GM12878 (cell line): ENCODE data around the gene TMSB10. TPM values are rescaled to one million over a fixed set of nuclear protein-coding genes. Genes with fewer than 3 reads are reported as not detected.

ENCODE experiments used
- ATAC-seq: fragments of 200-7000 bp; cut with Tn5 transposase; 3 replicates; pipeline ENCODE4 v1.9.1; 2020; ENCODE audit warnings: mild to moderate bottlenecking, moderate library complexity
- BruUV-seq: library from RNA; stranded (reverse); fragments of 400-500 nt; replicated peaks from 2 replicates; lab custom pipeline; 2021; lab: Mats Ljungman, UMichigan
- CTCF ChIA-PET: fragments of 300-600 bp; sonication (Branson Sonifier 250); formaldehyde crosslinking; extraction: SDS; loops from one replicate; lab custom pipeline; 2021; ENCODE audit warnings: inconsistent platforms; lab: Yijun Ruan, JAX
- POLR2A ChIA-PET: fragments of 350-600 bp; formaldehyde crosslinking; extraction: SDS; loops from one replicate; lab custom pipeline; 2021; ENCODE audit warnings: inconsistent platforms; lab: Charles Lee
- RAD21 ChIA-PET: fragments of 300-600 bp; sonication (Branson Sonifier 250); formaldehyde crosslinking; loops from one replicate; lab custom pipeline; 2023; ENCODE audit warnings: antibody characterized with exemption; ENCODE audit not compliant: unreplicated experiment; lab: Charles Lee
- SMC1A ChIA-PET: fragments of 300-600 bp; sonication (Branson Sonifier 250); formaldehyde crosslinking; loops from one replicate; lab custom pipeline; 2023; ENCODE audit not compliant: unreplicated experiment, uncharacterized antibody; lab: Charles Lee
- DNase-seq: peaks from one replicate; pipeline ENCODE4 v3.0.0-alpha.2; 2011; ENCODE audit warnings: low read depth, low spot score
- FAIRE-seq: peaks from 3 replicates; lab custom pipeline; 2011; peaks lifted over from hg19 to GRCh38; lab: Jason Lieb, UNC
- H2AFZ ChIP-seq: 2 replicates; pipeline ENCODE4 v1.6.0; 2011; ENCODE audit warnings: low read depth, low read length, control low read depth; ENCODE audit not compliant: control insufficient read depth
- H3K27ac ChIP-seq: 2 replicates; pipeline ENCODE4 v1.5.1; 2011; ENCODE audit warnings: control low read depth; ENCODE audit not compliant: control insufficient read depth, insufficient read depth
- H3K27me3 ChIP-seq, 2 experiments: replicated peaks in 1 of 2; 2 replicates each; pipeline versions ENCODE4 v1.6.0 to v1.6.1; 2011; ENCODE audit warnings: low read length in 1 of 2; ENCODE audit not compliant: control insufficient read depth in 2 of 2, insufficient read depth in 2 of 2
- H3K36me3 ChIP-seq, 2 experiments: 2 replicates each; pipeline ENCODE4 v1.5.1; 2011; ENCODE audit warnings: low read length in 1 of 2; ENCODE audit not compliant: control insufficient read depth in 2 of 2, insufficient read depth in 2 of 2
- H3K4me1 ChIP-seq: 2 replicates; pipeline ENCODE4 v1.6.1; 2011; ENCODE audit warnings: mild to moderate bottlenecking, low read length, moderate library complexity, mixed read lengths; ENCODE audit not compliant: control insufficient read depth, insufficient read depth
- H3K4me2 ChIP-seq: 2 replicates; pipeline ENCODE4 v1.6.0; 2011; ENCODE audit warnings: control low read depth; ENCODE audit not compliant: control insufficient read depth, insufficient read depth
- H3K4me3 ChIP-seq: fragments of 200-600 bp; sonication (generic); 2 replicates; pipeline ENCODE4 v1.5.1; 2016
- H3K79me2 ChIP-seq: 2 replicates; pipeline ENCODE4 v1.6.0; 2011; ENCODE audit warnings: low read length; ENCODE audit not compliant: control insufficient read depth, insufficient read depth
- H3K9ac ChIP-seq: 2 replicates; pipeline ENCODE4 v1.8.0; 2011; ENCODE audit warnings: low read length, control low read depth, mixed read lengths; ENCODE audit not compliant: control insufficient read depth, insufficient read depth
- H3K9me3 ChIP-seq: replicated peaks from 3 replicates; pipeline ENCODE4 v1.5.1; 2011; ENCODE audit warnings: mild to moderate bottlenecking, low read length; ENCODE audit not compliant: control insufficient read depth, insufficient read depth
- H4K20me1 ChIP-seq: 2 replicates; pipeline ENCODE4 v1.6.0; 2011; ENCODE audit not compliant: control insufficient read depth, insufficient read depth
- CUX1 ChIP-seq: IDR thresholded peaks from 2 replicates; pipeline ENCODE4 v1.6.1; 2012; ENCODE audit warnings: improper control_type of control experiment, low read depth, low read length; ENCODE audit not compliant: insufficient replicate concordance
- E2F4 ChIP-seq: IDR thresholded peaks from 2 replicates; pipeline ENCODE4 v1.6.1; 2012; ENCODE audit warnings: low read depth, low read length, improper control_type of control experiment
- GABPA ChIP-seq: IDR thresholded peaks from 2 replicates; pipeline ENCODE4 v1.6.1; 2014; ENCODE audit warnings: antibody characterized with exemption, low read depth, mild to moderate bottlenecking, inconsistent platforms
- JUNB ChIP-seq: IDR thresholded peaks from 2 replicates; pipeline ENCODE4 v1.6.1; 2016; ENCODE audit warnings: antibody characterized with exemption, mild to moderate bottlenecking
- RELB ChIP-seq: fragments of 450-650 bp; IDR thresholded peaks from 2 replicates; pipeline ENCODE4 v1.6.1; 2017; ENCODE audit warnings: low read depth, mild to moderate bottlenecking, moderate library complexity
- ZBTB11 ChIP-seq: fragments of 450-650 bp; formaldehyde crosslinking; IDR thresholded peaks from 2 replicates; pipeline ENCODE4 v1.5.0; 2022; ENCODE audit warnings: mild to moderate bottlenecking, missing genetic modification characterization
- WGBS: methylation state at CpG from one replicate; pipeline ENCODE4 v1.1.6; 2016; ENCODE audit warnings: low lambda C conversion rate; ENCODE audit not compliant: insufficient replicate concordance, insufficient coverage; ENCODE audit errors: missing lambda C conversion rate; 5-methylcytosine and 5-hydroxymethylcytosine counted together
- in situ Hi-C: fragments of 300-500 bp; cut with MboI; formaldehyde crosslinking; loops from 9 replicates; pipeline ENCODE4 v1.14.3; 2018; ENCODE audit warnings: mixed read lengths
- intact Hi-C: fragments of 100-400 bp; cut with micrococcal nuclease; formaldehyde crosslinking; loops from one replicate; pipeline ENCODE4 v1.14.2; 2022; ENCODE audit not compliant: unreplicated experiment
- polyA plus RNA-seq, 11 experiments: library from polyadenylated mRNA; depleted of rRNA in 4 of 11; unstranded in 6 of 11; stranded (reverse) in 5 of 11; fragments of >200 nt; fragmentation: Nextera tagmentation in 4 of 11; fragmentation: Illumina TruSeq in 1 of 11; extraction: Ambion mirVana in 4 of 11; extraction: Trizol in 1 of 11; gene quantifications; 1 replicate in 1 of 11; 2 replicates in 10 of 11; pipeline versions ENCODE4 v1.2.1 to v1.2.3, GENCODE V29; 2011 to 2016; ENCODE audit warnings: inconsistent platforms in 2 of 11, missing spikeins in 2 of 11, low read depth in 1 of 11
- total RNA-seq, 4 experiments: library from RNA; depleted of rRNA in 3 of 4; stranded (reverse); fragments of >200 nt in 3 of 4; fragmentation: Illumina TruSeq in 1 of 4; extraction: Trizol in 1 of 4; gene quantifications; 2 replicates each; pipeline versions ENCODE4 v1.2.1 to v1.2.3, GENCODE V29; 2013 to 2021

TMSB10 gene
- total and polyA plus RNA-seq, 10 of the 15 experiments (the other 5 are each of a cell fraction or from before 2014, with no cell fraction given), result 1,406 to 4,860 (median 3,381) TPM

- no peak for TF ChIP-seq CUX1
- no peak for TF ChIP-seq RELB
- TF ChIP-seq JUNB, result no peak
Measured at GRCh38 chr2:84858937-84859336, 46.5 kb upstream of the TMSB10 start (continued).

- Histone ChIP-seq H3K36me3 (no peaks in the 10 kb centered on the region; a peak in 1 of 4 replicates), H3K9me3 (no peaks in the 10 kb centered on the region), H3K27me3 (no peaks in the 10 kb centered on the region), H3K9ac (no peak overlapping the region), H4K20me1 (no peaks in the 10 kb centered on the region), H3K27ac (no peak overlapping the region), H2AFZ (no peak overlapping the region), H3K4me2 (no peak overlapping the region), H3K79me2 (no peaks in the 10 kb centered on the region), H3K4me1 (no peaks in the 10 kb centered on the region), H3K4me3 (no peak overlapping the region)
- BruUV-seq, result no TSS peak
- CTCF ChIA-PET, result interaction anchor here (0.7 to 6.5 kb wide), 3 partner anchors 64 to 334 kb away, joined by 3 to 41 read pairs (median 20); no protein-coding TSS in a partner anchor
- DNase-seq (no peak), ATAC-seq (no peak), FAIRE-seq (no peak)
- 57% methylated on average over 6 of the region's 6 CpGs for WGBS
- SMC1A ChIA-PET, result interaction anchor here (0.5 to 2.1 kb wide), 7 partner anchors 11 to 335 kb away, joined by 3 to 8 read pairs (median 3); no protein-coding TSS in a partner anchor
- intact Hi-C loops (loop anchor here (5.0 kb wide), 1 partner anchor 229 kb away; no protein-coding TSS in a partner anchor), in situ Hi-C loops (no loop called here)
- RAD21 ChIA-PET, result interaction anchor here (1.0 to 2.1 kb wide), 4 partner anchors 21 to 364 kb away, joined by 3 to 7 read pairs (median 5); no protein-coding TSS in a partner anchor
- POLR2A ChIA-PET, result interaction anchor here (1.0 kb wide), 1 partner anchor 368 kb away, joined by 3 read pairs; no protein-coding TSS in a partner anchor
- TF ChIP-seq GABPA (no peak), ZBTB11 (CRISPR knock-in tag) (no peak), E2F4 (no peak)
Measured at GRCh38 chr2:84861539-84861938, 43.9 kb upstream of the TMSB10 start.
